Breast epithelium (tissue), 3 donors: Measurements from ENCODE around the gene NKX2-4.

Experiments
- CTCF ChIP-seq, 3 donors: fragments of 450-650 bp; IDR thresholded peaks; one replicate each; pipeline ENCODE4 v1.5.1; 2016 to 2017; ENCODE audit warnings: antibody characterized with exemption in 3 of 3, mild to moderate bottlenecking in 3 of 3, moderate library complexity in 3 of 3
- POLR2A ChIP-seq: fragments of 450-650 bp; IDR thresholded peaks from one replicate; pipeline ENCODE4 v1.6.1; 2016; ENCODE audit warnings: antibody characterized with exemption, mild to moderate bottlenecking, moderate library complexity
- POLR2AphosphoS5 ChIP-seq, 3 donors: sonication (generic); formaldehyde crosslinking; IDR thresholded peaks; one replicate each; pipeline ENCODE4 v1.6.1; 2017; ENCODE audit warnings: antibody characterized with exemption in 3 of 3

DNA sequence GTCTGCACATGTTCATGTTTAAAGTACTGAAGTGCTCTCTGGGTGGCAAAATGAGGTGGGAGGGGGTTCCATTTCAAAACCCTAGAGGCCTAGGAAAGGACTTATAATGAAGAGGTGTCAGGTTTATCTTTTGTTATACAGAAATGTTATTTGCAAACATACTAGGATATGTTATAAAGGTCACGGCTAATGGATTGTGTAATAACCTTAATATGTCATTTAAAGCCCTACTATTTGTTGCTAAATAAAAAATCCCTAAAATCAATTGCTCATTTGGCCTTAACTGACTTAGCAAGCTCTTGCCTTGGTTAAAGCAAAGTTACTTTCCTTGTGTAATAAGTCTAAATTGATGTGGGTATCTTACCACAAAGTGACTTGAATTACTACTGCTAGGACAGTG, 8.8 kb downstream of the NKX2-4 start:
- TF ChIP-seq POLR2A (no peak), CTCF (IDR thresholded peaks at IDR 0.05) (no peak), POLR2AphosphoS5 (IDR thresholded peaks at IDR 0.05) (no peak)
